HEK293T (cell line): ENCODE data around the gene EIF4G1.

ENCODE experiments used
- CTCF ChIA-PET: fragments of 350-600 bp; formaldehyde crosslinking; extraction: SDS; loops from one replicate; lab custom pipeline; 2021; ENCODE audit warnings: antibody characterized with exemption, inconsistent platforms; lab: Yijun Ruan, JAX
- POLR2A ChIA-PET: fragments of 350-600 bp; formaldehyde crosslinking; extraction: SDS; loops from one replicate; lab custom pipeline; 2020; ENCODE audit warnings: antibody characterized with exemption, inconsistent platforms; lab: Yijun Ruan, JAX
- DNase-seq: peaks from one replicate; pipeline ENCODE4 v3.0.0; 2012; ENCODE audit warnings: mixed read lengths; ENCODE audit errors: extremely low spot score
- ARNT ChIP-seq: fragments of 450-650 bp; IDR thresholded peaks from 2 replicates; pipeline ENCODE4 v1.6.1; 2017; ENCODE audit warnings: mild to moderate bottlenecking
- BHLHE40 ChIP-seq: fragments of 450-650 bp; IDR thresholded peaks from 2 replicates; pipeline ENCODE4 v1.6.1; 2016; ENCODE audit warnings: mild to moderate bottlenecking, moderate library complexity, borderline replicate concordance
- CTBP1 ChIP-seq: fragments of 450-650 bp; IDR thresholded peaks from 2 replicates; pipeline ENCODE4 v1.6.1; 2016; ENCODE audit warnings: borderline replicate concordance
- ELF4 ChIP-seq: fragments of 450-650 bp; IDR thresholded peaks from 2 replicates; pipeline ENCODE4 v1.6.1; 2017; ENCODE audit warnings: antibody characterized with exemption
- FOXA1 ChIP-seq: fragments of 450-650 bp; IDR thresholded peaks from 2 replicates; pipeline ENCODE4 v1.6.1; 2016; ENCODE audit warnings: mild to moderate bottlenecking
- FOXK2 ChIP-seq: fragments of 450-650 bp; IDR thresholded peaks from 2 replicates; pipeline ENCODE4 v1.6.1; 2016; ENCODE audit warnings: mild to moderate bottlenecking
- FOXM1 ChIP-seq: fragments of 450-650 bp; IDR thresholded peaks from 2 replicates; pipeline ENCODE4 v1.6.1; 2017; ENCODE audit warnings: mild to moderate bottlenecking, borderline replicate concordance
- HDGF ChIP-seq: fragments of 450-650 bp; IDR thresholded peaks from 2 replicates; pipeline ENCODE4 v1.6.1; 2017; ENCODE audit warnings: antibody characterized with exemption, borderline replicate concordance
- L3MBTL2 ChIP-seq: fragments of 450-650 bp; conservative IDR thresholded peaks from 2 replicates; pipeline ENCODE4 v1.6.1; 2016; ENCODE audit warnings: mild to moderate bottlenecking
- LEF1 ChIP-seq: fragments of 450-650 bp; IDR thresholded peaks from 2 replicates; pipeline ENCODE4 v1.6.1; 2017; ENCODE audit warnings: mild to moderate bottlenecking, borderline replicate concordance
- NFRKB ChIP-seq: fragments of 450-650 bp; IDR thresholded peaks from 2 replicates; pipeline ENCODE4 v1.6.1; 2016; ENCODE audit warnings: mild to moderate bottlenecking, moderate library complexity
- PKNOX1 ChIP-seq: fragments of 450-650 bp; IDR thresholded peaks from 2 replicates; pipeline ENCODE4 v1.6.1; 2016
- SP1 ChIP-seq: fragments of 450-650 bp; IDR thresholded peaks from 2 replicates; pipeline ENCODE4 v1.6.1; 2017
- SUZ12 ChIP-seq: fragments of 450-650 bp; IDR thresholded peaks from 2 replicates; pipeline ENCODE4 v1.6.1; 2016; ENCODE audit warnings: mild to moderate bottlenecking
- TARDBP ChIP-seq: fragments of 450-650 bp; IDR thresholded peaks from 2 replicates; pipeline ENCODE4 v1.6.1; 2016
- ZNF384 ChIP-seq: fragments of 450-650 bp; IDR thresholded peaks from 2 replicates; pipeline ENCODE4 v1.6.1; 2016

Gene EIF4G1

GRCh38 chr3:184360070-184360928, 45.9 kb downstream of the EIF4G1 start:
- no peak for DNase-seq
- ChIA-PET CTCF (no interaction called here), POLR2A (interaction anchor here (0.9 to 1.7 kb wide), 2 partner anchors 61 to 186 kb away, joined by 3 to 4 read pairs; no protein-coding TSS in a partner anchor)
- TF ChIP-seq SP1 (no peak), BHLHE40 (no peak), LEF1 (no peak), PKNOX1 (no peak), NFRKB (no peak), L3MBTL2 (no peak), ARNT (no peak), ELF4 (no peak), TARDBP (no peak), ZNF384 (no peak), SUZ12 (no peak), HDGF (no peak)

GRCh38 chr3:184360929-184361531, 46.6 kb downstream of the EIF4G1 start:
- ChIA-PET CTCF (interaction anchor here (1.1 kb wide), 1 partner anchor 15 kb away, joined by 3 read pairs; no protein-coding TSS in a partner anchor), POLR2A (interaction anchor here (0.8 to 2.7 kb wide), 5 partner anchors 13 to 185 kb away, joined by 3 to 9 read pairs (median 4); partner anchors contain the start of gene FAM131A)
- no peak for DNase-seq
- TF ChIP-seq HDGF, result no peak
- no peak for TF ChIP-seq NFRKB
- TF ChIP-seq FOXM1, result no peak
- no peak for TF ChIP-seq FOXA1
- TF ChIP-seq ARNT, result no peak
- no peak for TF ChIP-seq SP1
- TF ChIP-seq ELF4, result no peak
- TF ChIP-seq LEF1, result no peak
- TF ChIP-seq PKNOX1, result no peak

GRCh38 chr3:184361532-184361931, 47.1 kb downstream of the EIF4G1 start, which contains the start of the genes CLCN2 and POLR2H:
CLCN2 (minus strand) TSS chr3:184361605; CDS start chr3:184361479, 126 bp downstream.
POLR2H (plus strand) TSS chr3:184361710; CDS start chr3:184363493, 1,783 bp downstream.
- ChIA-PET CTCF (interaction anchor here (1.1 to 1.4 kb wide), 2 partner anchors 10 to 16 kb away, joined by 3 read pairs; no protein-coding TSS in a partner anchor), POLR2A (interaction anchor here (0.8 to 2.7 kb wide), 6 partner anchors 13 to 185 kb away, joined by 3 to 9 read pairs (median 4); partner anchors contain the start of genes CHRD and FAM131A)
- no peak for TF ChIP-seq CTBP1
- no peak for TF ChIP-seq L3MBTL2
- no peak for TF ChIP-seq ZNF384
- no peak for TF ChIP-seq FOXA1
- no peak for TF ChIP-seq ELF4
- no peak for TF ChIP-seq FOXK2
- no peak for TF ChIP-seq FOXM1
- no peak for TF ChIP-seq HDGF
- TF ChIP-seq PKNOX1, result no peak
- TF ChIP-seq LEF1, result no peak
- no peak for TF ChIP-seq TARDBP
- TF ChIP-seq SP1, result no peak
- TF ChIP-seq SUZ12, result no peak
- TF ChIP-seq BHLHE40, result no peak
- no peak for TF ChIP-seq ARNT
- no peak for TF ChIP-seq NFRKB
- DNase-seq, result peak; percentile 50

- TF ChIP-seq CTBP1 (no peak), TARDBP (no peak), SUZ12 (no peak), BHLHE40 (no peak), FOXA1 (no peak), SP1 (no peak), ZNF384 (no peak), ARNT (no peak), L3MBTL2 (no peak), ELF4 (no peak), FOXK2 (no peak), NFRKB (no peak), LEF1 (no peak), PKNOX1 (no peak), FOXM1 (no peak), HDGF (no peak)
- POLR2A ChIA-PET, result interaction anchor here (0.8 to 2.7 kb wide), 6 partner anchors 10 to 184 kb away, joined by 3 to 14 read pairs (median 6); partner anchors contain the start of genes CHRD and FAM131A
- peak; percentile 34 for DNase-seq
- CTCF ChIA-PET, result interaction anchor here (1.1 to 1.4 kb wide), 2 partner anchors 9 to 17 kb away, joined by 3 read pairs; no protein-coding TSS in a partner anchor
These were observed 47.7 kb downstream of the EIF4G1 start for GRCh38 chr3:184361932-184362667.
